ENCODE results near the gene GNGT2.
A peak's percentile ranks its signal among the peaks of the same experiment; 100 is the strongest.

Gene GNGT2

DNA sequence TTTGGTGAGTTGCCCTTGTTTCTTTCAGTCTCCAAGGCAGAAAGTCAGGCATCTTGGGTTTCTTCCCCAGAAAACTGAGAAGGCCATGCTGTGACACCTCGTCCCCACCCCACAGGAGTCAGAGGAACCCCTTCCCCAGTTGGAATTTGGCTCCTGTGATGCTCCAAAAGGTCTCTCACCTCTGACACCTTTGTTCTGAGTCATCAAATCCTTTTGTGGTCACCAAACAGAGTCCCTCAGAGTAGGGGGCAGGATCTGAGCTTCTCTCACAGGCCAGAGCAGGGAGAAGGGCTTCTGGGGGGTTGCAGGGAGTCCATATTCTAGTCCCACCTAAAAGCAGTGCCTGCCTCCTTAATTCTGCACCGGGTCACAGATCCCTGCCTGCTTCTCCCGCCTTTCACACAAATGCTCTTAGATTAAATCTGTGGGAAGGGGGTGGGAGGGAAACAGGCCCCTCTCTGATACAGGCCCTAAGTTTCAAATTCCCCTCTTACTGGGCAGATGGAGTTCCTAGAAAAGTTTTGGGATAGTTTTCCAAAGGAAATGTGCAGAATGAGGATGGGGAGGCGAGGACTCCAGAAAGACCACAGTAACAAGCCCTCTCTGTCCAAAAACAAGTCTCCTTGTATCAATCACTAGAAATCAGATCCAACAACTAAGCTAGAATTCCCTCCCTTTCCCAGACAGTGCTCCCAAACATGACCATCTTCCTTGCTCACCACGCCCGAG is 18.9 kb upstream of the GNGT2 start:
- DNase-seq (ENCODE audit: low read depth, low spot score) = no peak

DNA sequence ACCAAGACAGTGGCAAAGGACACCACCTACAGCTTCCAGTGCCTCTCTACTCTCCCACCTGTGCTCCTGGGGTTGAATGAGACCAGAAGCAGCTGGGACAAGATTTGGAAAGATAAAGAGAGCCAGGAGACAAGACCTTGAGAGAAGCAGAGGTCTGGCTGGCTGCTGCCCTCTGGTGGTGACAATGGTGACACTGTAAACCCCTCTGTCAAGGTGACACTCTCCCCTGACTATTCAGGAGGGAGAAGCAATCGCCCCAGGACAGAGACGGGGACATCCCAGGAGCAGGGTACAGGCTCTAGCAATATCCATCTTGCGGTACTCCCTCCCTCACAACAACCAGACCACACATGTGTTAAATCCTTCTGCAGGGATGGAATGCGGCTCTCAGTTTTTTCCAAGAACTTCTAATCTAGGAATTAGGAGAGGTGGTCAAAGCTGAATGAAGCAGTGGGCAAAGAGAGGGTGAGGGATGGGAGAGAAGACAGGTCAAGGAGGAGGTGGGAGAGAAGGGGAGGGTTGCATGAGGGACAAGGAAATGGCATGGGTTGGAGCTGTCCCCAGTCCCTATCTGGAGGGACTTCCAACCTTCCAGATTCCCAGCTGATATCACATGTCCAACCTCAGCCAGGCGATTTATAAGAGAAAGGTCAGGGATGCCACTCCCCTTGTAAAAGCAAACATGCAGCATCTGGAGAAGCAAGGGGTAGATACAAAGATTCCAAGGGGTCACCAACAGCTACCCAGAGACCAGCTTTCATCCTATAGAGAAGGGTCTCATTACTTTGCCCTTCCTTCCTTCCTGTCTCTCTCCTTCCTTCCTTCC is 17.3 kb upstream of the GNGT2 start:
- peak; percentile 60 for DNase-seq (ENCODE audit: low read depth, low spot score)

DNA sequence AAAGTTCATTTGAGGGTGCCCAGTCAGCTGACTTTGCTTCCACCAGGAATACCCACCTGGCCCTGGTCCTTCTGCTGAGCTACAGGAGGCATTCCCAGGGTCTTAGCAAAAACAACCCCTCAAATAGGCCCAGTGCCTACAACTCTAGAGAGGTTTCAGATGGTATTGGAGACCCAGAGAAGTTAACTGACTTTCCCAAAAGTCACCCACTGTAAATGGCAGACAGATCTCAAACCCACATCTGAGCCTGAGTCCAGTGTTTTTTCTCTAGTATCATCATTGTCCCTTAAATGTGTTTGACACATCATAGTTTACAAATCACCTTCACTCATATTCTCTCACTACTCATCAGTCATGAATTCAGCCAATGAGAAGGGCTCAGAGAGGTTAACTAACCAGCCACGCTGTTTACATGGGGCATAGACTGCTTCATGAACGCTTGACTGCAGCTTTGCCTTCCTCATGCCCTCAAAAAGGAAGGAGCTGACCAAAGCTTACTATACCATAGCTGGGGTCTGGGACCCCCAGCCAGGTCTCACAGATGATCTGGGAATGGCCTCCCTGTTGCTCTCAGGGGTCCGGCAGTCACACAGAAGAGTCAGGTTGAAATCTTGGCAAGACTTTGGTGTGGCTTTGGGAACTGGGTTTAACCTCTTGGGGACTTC is 16.5 kb upstream of the GNGT2 start:
- no peak for DNase-seq (ENCODE audit: low read depth, low spot score)

DNA sequence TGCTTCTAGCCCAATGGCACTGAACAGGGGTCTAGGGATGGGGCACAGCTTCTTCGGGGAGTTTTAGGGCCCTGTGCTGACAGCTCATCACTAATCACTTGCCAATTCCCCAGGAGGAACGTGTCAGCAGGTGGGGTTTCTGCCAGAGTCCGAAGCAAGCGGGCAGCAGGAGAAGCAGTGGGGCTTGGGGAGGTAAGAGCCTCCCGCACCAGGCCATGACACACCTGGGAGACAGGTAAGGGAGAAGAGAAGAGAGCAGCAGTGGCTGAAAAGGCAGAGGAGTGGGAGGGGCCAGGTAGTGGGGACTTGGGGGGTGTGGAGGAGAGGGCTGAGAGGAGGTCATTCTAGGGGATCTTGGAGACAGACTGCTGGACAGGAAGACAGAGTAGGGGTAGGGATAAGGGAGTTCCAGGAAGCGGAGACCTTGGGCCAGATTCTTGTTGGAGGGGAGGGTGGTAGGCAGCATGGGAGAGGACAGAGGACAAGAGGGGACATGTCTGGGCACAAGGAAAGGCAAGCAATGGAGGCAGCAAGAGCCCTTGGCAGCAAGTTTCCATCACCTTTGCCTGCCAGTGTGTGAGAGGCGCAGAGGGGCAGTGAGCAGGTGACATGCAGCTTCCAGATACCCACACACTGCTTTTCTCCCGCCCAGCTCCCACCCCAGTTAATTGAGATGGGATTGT is 15.3 kb upstream of the GNGT2 start:
- DNase-seq (ENCODE audit: low read depth, low spot score) = no peak

DNA sequence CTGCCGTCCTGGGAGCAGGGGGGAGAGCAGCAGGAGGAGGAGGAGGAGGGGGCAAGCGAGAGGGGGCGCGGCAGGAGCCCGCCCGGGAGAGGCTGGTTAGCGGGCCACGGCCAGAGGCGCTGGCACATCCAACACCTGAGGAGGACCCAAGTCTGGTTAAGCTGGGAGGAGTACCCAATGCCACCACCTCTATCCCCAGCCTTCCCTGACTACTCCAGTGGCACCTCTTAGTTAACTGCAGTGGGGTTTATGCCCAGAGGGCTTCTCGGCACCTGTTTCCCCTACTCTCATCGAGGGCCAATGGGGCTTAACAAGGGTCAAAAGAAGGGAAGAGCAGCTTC is 14.6 kb upstream of the GNGT2 start:
- DNase-seq (ENCODE audit: low read depth, low spot score) = no peak

DNA sequence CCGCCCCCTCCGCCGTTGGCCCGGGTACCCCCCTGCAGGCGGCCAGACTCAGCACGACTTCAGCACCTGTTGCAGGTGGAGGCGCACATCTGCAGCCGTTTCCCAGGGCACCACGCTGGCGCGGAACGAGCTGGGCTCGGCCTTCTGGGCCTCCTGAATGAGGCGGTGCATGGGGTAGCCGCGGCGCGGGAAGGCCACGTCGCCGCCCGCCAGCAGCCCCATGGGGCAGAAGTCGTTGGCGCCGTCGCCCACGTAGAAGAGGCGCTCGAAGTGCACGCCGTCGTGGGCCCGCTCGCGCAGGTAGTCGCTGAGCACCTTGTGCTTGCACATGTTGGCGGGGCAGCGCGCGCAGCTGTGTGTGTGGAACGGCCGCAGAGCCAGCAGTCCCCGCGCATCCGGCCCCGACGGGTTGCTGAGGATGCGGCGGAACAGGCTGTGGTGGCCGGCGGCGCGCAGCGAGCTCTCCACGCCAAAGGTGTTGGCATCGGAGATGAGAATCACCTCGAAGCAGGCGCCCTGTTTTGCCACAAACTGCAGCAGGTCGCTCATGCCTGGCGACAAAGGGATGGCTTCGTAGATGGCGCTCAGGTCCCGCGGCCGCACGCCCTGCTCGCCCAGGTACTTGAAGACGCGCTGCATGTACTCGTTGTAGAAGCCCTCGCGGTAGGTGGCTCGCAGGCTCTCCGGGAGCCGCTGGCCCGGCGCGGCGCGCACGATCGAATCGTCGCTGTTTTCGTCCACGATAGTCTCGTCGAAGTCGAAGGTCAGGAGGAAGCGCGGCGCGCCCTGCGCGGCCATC is 14.0 kb upstream of the GNGT2 start:
- no peak for DNase-seq (ENCODE audit: low read depth, low spot score)

DNA sequence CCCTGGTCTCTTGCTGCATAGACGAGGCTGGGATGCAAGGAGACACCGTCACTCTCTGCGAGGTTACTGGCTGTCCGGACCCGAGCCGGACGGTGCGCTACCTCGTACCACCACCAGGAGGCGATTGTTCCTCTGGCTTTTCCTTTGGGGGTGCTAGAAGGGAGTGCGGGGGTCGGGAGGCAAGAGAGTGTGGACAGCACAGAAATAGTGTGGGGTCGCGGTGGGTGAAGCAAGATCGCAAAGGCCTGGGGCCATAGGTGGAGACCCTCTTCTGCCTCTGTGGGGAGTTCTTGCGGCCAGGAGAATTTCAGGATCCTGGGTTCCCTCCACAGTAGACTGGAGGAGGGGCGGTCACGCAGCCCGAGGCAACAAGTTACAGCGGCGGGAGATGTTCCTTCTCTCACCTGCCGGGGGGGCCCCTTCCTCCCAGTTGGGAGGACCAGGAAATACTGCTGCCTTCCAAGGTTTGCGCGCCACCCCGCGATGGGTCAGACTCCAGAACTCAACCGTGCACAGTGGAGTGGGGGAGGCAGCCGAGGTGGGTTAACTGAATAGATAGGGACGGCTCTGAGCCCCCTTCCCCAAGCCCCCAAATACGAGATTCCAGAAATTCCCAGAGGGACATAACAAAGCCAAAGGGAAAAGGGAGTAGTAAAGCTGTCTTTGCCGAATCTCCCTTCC is 13.3 kb upstream of the GNGT2 start:
- DNase-seq (ENCODE audit: low read depth, low spot score) = peak; percentile 47

DNA sequence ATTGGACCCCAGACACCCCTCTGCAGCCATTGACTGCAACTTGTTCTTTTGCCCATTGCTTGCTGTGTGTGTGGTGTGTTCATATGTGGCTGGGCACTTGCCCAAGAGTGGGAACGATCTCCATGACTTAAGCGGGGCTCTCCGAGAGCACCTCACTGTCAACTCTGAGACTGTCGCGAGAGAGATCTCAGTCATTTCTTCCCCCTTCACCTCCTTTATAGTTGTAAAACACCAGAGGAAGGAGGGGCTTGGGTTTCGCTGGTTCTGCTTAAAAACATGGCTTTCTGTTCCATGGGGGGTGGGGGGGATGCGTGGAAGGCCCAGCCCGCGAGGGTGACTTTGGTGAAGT is 12.8 kb upstream of the GNGT2 start:
- no peak for DNase-seq (ENCODE audit: low read depth, low spot score)

DNA sequence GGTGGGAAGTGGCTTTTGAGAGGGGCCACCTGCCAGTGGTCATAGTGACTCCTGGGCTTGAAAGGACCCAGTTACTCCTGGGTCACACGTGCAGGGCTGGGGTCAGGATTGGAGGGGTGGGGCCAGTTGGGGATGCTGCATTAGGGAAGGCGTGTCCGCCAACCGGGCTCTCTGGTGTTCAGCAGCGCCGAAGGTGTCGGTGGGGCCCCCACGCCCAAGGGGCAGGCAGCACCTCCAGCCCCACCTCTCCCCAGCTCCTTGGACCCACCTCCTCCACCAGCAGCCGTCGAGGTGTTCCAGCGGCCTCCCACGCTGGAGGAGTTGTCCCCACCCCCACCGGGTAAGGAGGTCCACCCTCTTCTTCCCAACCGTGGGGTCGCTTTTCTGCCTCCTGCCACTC is 9.6 kb upstream of the GNGT2 start:
- no peak for DNase-seq (ENCODE audit: low read depth, low spot score)

DNA sequence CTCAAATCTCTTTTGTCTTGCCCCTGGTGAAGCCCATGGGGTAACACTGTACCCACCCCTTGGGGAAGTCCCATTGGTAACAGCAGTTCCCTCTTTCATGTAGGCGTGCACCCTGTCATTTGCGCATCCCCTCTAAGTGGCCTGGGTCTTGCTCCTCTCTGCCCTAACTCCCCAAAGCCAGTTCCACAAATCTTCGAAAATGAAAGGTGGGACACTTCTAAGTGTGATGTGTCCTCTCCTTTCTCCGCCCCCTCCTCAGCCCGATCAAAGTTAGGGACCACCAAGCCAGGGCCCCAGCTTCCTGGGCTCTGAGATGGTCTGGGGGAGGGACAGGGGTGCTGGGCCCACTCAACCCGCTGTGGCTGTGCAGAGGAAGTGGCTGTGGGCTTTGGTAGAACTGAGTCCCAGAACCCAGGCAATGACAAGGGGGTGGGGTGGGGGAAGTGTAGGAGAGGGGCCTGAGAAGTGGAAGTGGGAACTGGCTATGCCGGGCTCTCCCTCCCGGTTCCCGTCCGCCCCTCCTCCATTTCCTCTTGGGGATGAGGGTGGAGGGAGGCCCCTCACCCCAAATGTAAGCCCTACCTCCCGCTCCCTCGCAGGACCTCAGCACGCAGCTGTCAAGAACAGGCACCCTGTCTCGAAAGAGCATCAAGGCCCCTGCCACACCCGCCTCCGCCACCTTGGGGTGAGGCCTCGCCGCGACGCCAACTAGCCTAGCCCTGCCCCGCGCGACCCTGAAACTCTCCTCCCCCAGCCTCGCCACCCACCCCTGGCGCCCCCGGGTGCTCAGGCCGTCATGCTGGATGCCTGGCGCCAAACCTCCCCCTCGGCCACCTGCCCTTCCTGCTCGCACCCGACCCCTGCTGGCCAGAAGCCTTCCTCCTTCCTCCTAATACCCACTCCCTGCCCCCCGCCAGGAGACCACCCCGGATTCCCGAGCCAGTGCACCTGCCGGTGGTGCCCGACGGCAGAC is 8.9 kb upstream of the GNGT2 start:
- no peak for DNase-seq (ENCODE audit: low read depth, low spot score)

DNA sequence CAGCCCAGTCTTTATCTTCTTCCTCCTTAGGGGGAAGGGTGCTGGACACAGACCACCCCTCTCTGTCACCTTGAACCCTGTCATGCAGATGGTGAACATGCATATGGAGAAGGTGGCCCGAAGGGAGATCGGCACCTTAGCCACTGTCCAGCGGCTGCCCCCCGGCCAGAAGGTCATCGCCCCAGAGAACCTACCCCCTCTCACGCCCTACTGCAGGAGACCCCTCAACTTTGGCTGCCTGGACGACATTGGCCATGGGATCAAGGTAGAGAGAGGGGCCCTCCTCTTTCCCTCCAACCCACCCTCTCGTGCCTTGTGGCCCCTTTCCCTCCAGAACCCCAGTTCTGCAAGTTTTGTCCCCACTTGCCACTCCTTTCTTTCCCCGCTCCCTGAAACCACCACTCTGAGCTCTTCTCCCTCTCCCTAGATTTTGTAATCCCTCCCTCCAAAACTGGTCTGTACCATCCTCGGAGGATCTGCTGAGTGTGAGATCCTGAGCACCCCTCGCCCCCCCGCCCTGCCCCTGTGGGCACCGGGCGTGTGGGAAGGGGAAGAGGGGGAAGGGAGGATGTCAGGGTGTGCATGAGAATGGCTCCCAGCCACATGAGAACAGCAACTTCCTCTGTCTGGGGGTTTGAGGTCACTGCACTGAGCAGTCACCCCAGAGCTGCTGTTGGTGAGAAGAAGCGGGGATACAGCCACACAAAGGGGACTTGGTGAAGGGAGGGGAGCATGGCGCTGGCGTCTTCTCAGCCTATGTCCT is 7.5 kb upstream of the GNGT2 start:
- no peak for DNase-seq (ENCODE audit: low read depth, low spot score)

DNA sequence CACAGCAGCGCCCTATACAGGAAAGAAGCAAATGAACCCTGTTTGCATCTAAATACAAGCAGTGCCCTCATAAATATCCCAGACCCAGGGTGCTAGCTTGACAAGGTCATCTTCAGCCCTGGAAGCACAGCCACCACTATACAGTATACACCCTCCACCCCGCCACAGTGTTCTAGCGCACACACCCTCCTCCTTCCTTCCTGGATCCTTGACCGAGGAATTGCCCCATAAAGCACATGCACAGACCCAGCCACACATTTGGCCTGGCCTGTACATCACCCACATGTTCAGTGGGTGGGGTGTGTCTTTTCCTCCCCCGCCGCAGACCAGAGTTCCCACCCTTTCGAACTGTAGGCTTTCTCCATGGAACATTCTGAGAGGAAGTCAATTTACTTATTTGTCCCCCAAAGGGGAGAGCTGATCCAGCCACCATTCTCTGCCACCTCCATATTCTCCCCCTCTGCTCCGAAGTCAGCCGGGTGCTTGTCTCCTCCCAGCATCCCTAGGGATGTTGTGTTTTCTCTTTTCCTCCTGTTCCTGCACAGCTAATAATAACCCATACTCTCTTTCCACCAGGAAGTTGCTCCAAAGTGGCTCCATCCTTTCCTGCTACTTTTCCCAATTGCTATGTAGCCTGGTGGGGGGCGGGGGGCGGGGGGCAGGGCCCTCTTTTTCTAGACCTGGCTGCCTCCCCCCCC is 6.7 kb upstream of the GNGT2 start:
- no peak for DNase-seq (ENCODE audit: low read depth, low spot score)

DNA sequence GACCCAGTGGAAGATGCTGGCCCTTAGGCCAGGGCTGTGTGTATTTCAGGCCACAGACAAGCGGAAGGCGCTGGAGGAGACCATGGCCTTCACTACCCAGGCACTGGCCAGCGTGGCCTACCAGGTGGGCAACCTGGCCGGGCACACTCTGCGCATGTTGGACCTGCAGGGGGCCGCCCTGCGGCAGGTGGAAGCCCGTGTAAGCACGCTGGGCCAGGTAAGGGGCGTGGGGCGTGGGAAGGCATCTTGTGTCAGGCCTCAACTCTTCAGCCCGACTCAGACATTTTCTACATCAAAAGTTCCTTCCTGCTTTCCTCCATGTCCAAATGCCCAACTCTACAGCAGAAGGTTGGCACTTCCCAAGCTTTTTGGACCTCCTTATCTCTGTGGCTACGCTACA is 6.1 kb upstream of the GNGT2 start:
- no peak for DNase-seq (ENCODE audit: low read depth, low spot score)

DNA sequence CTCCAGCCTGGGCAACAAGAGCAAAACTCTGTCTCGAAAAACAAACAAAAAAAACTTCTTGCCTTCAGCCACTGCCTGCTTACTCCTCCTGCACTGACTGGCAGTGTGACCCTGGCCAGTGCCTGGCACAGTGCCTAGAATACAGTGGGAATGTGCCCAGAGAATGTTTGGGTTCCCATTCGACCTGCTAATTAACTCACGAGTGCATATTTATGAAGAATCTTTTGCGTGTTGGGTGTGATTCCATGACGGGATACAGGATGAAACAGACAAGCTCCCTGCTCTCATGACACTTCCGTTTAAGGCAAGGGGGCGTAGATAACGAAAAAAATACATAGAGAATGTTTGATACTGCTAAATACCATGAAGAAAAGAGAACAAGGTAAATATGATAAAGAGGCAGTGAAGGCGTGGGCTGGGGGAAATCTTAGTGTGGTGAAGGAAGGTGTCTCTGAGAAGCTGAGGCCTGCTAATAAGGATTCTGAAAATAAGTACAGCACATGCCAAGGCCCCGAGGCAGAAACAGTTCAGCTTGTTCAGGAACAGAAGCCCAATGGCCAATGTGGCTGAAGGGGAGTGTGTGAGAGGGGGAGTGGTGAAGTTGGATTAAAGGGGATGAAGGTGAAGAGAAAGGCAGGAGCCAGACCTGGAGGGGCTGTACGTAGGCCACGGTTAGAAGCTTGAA is 4.4 kb upstream of the GNGT2 start:
- DNase-seq (ENCODE audit: low read depth, low spot score) = no peak

DNA sequence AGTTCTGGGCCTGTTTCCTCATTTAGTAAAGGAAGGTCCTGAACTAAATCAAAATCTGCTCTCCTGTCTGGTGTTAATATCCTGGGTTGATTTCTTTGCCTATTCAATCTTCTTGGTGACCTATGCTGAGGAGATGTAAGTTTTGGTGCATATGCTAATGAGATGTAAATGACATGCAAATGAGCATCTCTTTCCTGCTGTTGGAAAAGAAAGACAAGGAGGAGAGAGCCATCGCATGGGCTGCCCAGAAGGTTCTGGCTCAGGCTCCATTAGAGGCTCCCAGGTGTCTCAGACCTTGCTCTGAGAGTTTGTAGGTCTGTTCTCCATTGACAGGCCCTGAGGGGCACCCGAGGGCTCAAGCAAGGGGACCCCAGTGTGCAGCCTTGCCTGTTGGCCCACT is 3.5 kb upstream of the GNGT2 start:
- DNase-seq (ENCODE audit: low read depth, low spot score) = no peak

DNA sequence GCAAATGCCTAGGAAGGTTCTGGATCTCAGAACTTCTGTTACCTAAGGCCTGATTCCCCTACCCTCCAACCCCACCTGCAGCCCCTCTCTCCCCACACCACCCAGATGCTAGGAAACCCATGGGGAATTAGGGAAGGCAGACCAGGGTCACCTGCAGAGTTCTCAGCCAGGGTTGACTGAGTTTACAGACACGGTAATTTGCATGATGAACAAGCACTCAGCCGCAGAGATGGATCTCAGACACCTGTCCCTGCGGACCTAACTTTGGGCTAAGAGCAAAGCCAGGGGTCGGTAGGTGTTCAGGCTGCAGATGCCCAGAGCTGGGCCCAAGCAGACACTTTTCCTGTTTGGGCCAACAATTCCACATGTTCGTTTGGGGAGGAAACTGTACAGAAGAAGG is 3.0 kb upstream of the GNGT2 start:
- DNase-seq (ENCODE audit: low read depth, low spot score) = no peak

DNA sequence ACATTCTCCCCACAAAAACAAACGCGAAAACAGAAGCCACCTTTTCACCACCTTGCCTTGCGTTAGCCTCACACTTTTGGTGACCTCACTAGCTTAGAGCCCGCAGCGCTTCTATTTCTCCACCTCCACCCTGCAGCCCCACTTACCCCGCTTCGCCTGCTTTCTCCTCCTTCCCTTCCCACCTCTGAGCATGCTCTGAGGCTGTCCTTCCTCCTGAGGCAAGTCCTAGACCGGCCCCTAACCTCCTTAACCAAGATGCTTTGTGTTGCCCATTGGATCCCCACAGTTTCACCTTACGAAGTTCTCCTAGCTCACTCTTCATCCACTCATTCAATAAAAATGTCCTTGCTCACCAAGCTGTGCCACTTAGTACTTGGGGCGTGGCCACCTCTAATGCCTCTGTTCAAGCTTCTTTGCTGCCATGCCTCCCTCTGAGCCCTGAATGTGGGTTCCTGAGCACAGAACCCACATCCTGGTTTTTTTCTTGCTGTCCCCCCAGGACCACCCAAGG is 1.3 kb downstream of the GNGT2 start:
- DNase-seq (ENCODE audit: low read depth, low spot score) = no peak

DNA sequence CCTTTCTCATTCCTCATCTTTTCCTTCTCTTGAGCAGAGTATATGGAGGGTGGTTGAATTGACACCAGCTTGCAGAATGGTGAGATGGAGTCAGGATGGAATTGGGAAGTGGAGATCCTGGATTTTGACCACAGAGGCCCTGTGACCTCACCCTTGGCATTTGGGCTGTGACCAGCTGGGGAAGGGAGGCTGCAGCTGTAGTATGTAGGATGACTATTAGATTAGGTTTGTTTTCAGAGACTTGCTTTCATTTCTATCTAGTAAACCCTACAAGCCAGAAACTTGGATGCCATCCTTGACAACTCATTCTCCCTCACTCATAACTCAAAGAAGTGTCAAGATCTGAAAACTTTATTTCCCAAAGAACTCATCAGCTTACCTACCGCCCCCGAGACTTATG is 5.9 kb downstream of the GNGT2 start:
- no peak for DNase-seq (ENCODE audit: low read depth, low spot score)

All from activated naive CD8-positive, alpha-beta T cell treated with anti-CD3 and anti-CD28 coated beads, Interleukin-2, amount 50 U/mL, for 16 hours (primary cell).